Measurements from ENCODE around the gene OTOS.

OTOS gene

GRCh38 chr2:240105982-240106381 is 34.5 kb downstream of the OTOS start:
- H3K9ac ChIP-seq (ENCODE audit: low read depth in 1 of 2, low read length in 2 of 2), result no peak overlapping the region
- H3K36me3 ChIP-seq (ENCODE audit: control insufficient read depth in 2 of 2, insufficient read depth in 2 of 2, low read length in 2 of 2), result no peaks in the 10 kb centered on the region
- H3K27ac ChIP-seq (ENCODE audit: low read depth in 2 of 2, low read length in 2 of 2), result no peak overlapping the region
- no peaks in the 10 kb centered on the region for H3K4me1 ChIP-seq (ENCODE audit: control insufficient read depth in 2 of 2, insufficient read depth in 2 of 2, low read length in 2 of 2)
- H3K4me3 ChIP-seq (ENCODE audit: low read length in 2 of 2), result no peak overlapping the region
- peaks cover 0 to 2% of the 10 kb centered on the region in 2 donors for H3K27me3 ChIP-seq (ENCODE audit: control insufficient read depth in 2 of 2, insufficient read depth in 2 of 2, low read length in 2 of 2)
- no peaks in the 10 kb centered on the region for H3K9me3 ChIP-seq (ENCODE audit: control insufficient read depth in 2 of 2, low read length in 2 of 2)

GRCh38 chr2:240103136-240103535 is 37.3 kb downstream of the OTOS start:
- H3K9me3 ChIP-seq (ENCODE audit: control insufficient read depth in 2 of 2, low read length in 2 of 2), result no peaks in the 10 kb centered on the region
- H3K36me3 ChIP-seq (ENCODE audit: control insufficient read depth in 2 of 2, insufficient read depth in 2 of 2, low read length in 2 of 2), result no peaks in the 10 kb centered on the region

GRCh38 chr2:240098349-240098748 is 42.1 kb downstream of the OTOS start:
- Histone ChIP-seq H3K27me3 (ENCODE audit: control insufficient read depth in 2 of 2, insufficient read depth in 2 of 2, low read length in 2 of 2) (peaks cover 26 to 28% of the 10 kb centered on the region in 2 donors), H3K27ac (ENCODE audit: low read depth in 2 of 2, low read length in 2 of 2) (no peak overlapping the region)

More at GRCh38 chr2:240103136-240103535, 37.3 kb downstream of the OTOS start:
- H3K27ac ChIP-seq (ENCODE audit: low read depth in 2 of 2, low read length in 2 of 2), result no peak overlapping the region
- no peak overlapping the region for H3K4me3 ChIP-seq (ENCODE audit: low read length in 2 of 2)
- H3K9ac ChIP-seq (ENCODE audit: low read depth in 1 of 2, low read length in 2 of 2), result no peak overlapping the region
- H3K27me3 ChIP-seq (ENCODE audit: control insufficient read depth in 2 of 2, insufficient read depth in 2 of 2, low read length in 2 of 2), result no peaks in the 10 kb centered on the region
- no peaks in the 10 kb centered on the region for H3K4me1 ChIP-seq (ENCODE audit: control insufficient read depth in 2 of 2, insufficient read depth in 2 of 2, low read length in 2 of 2)

GRCh38 chr2:240095556-240096523 is 44.6 kb downstream of the OTOS start:
- H3K27me3 ChIP-seq (ENCODE audit: control insufficient read depth in 2 of 2, insufficient read depth in 2 of 2, low read length in 2 of 2), result peaks cover 26 to 28% of the 10 kb centered on the region in 2 donors
- H3K4me3 ChIP-seq (ENCODE audit: low read length in 2 of 2), result no peak overlapping the region
- no peaks in the 10 kb centered on the region for H3K9me3 ChIP-seq (ENCODE audit: control insufficient read depth in 2 of 2, low read length in 2 of 2)

More at GRCh38 chr2:240098349-240098748, 42.1 kb downstream of the OTOS start:
- Histone ChIP-seq H3K9ac (ENCODE audit: low read depth in 1 of 2, low read length in 2 of 2) (no peak overlapping the region), H3K9me3 (ENCODE audit: control insufficient read depth in 2 of 2, low read length in 2 of 2) (no peaks in the 10 kb centered on the region), H3K4me3 (ENCODE audit: low read length in 2 of 2) (no peak overlapping the region), H3K36me3 (ENCODE audit: control insufficient read depth in 2 of 2, insufficient read depth in 2 of 2, low read length in 2 of 2) (no peaks in the 10 kb centered on the region), H3K4me1 (ENCODE audit: control insufficient read depth in 2 of 2, insufficient read depth in 2 of 2, low read length in 2 of 2) (no peaks in the 10 kb centered on the region)

GRCh38 chr2:240089306-240089705 is 51.2 kb downstream of the OTOS start:
- Histone ChIP-seq H3K36me3 (ENCODE audit: control insufficient read depth in 2 of 2, insufficient read depth in 2 of 2, low read length in 2 of 2) (no peaks in the 10 kb centered on the region), H3K27me3 (ENCODE audit: control insufficient read depth in 2 of 2, insufficient read depth in 2 of 2, low read length in 2 of 2) (peaks cover under 1 to 5% of the 10 kb centered on the region in 2 donors), H3K27ac (ENCODE audit: low read depth in 2 of 2, low read length in 2 of 2) (no peak overlapping the region), H3K4me1 (ENCODE audit: control insufficient read depth in 2 of 2, insufficient read depth in 2 of 2, low read length in 2 of 2) (no peaks in the 10 kb centered on the region), H3K9ac (ENCODE audit: low read depth in 1 of 2, low read length in 2 of 2) (no peak overlapping the region), H3K4me3 (ENCODE audit: low read length in 2 of 2) (no peak overlapping the region), H3K9me3 (ENCODE audit: control insufficient read depth in 2 of 2, low read length in 2 of 2) (no peaks in the 10 kb centered on the region)

More at GRCh38 chr2:240095556-240096523, 44.6 kb downstream of the OTOS start:
- no peak overlapping the region for H3K27ac ChIP-seq (ENCODE audit: low read depth in 2 of 2, low read length in 2 of 2)
- no peaks in the 10 kb centered on the region for H3K36me3 ChIP-seq (ENCODE audit: control insufficient read depth in 2 of 2, insufficient read depth in 2 of 2, low read length in 2 of 2)
- H3K9ac ChIP-seq (ENCODE audit: low read depth in 1 of 2, low read length in 2 of 2), result no peak overlapping the region
- no peaks in the 10 kb centered on the region for H3K4me1 ChIP-seq (ENCODE audit: control insufficient read depth in 2 of 2, insufficient read depth in 2 of 2, low read length in 2 of 2)
